Thymus (tissue), 11 donors: ENCODE measurements around the gene GPRC5C. TPM values are rescaled to one million over a fixed set of nuclear protein-coding genes. Genes with fewer than 3 reads are reported as not detected.

Experiments used
- DNase-seq, 9 donors: peaks; one replicate each; pipeline ENCODE4 v3.0.0-alpha.2; 2013; ENCODE audit warnings: low spot score in 9 of 9, low read depth in 6 of 9, missing footprints in 1 of 9
- H3K27ac ChIP-seq, 2 donors: one replicate each; pipeline ENCODE4 v1.5.1; 2013; ENCODE audit warnings: control low read depth in 1 of 2, low read depth in 1 of 2, low read length in 1 of 2, mild to moderate bottlenecking in 1 of 2, moderate library complexity in 1 of 2
- H3K27me3 ChIP-seq, 2 donors: one replicate each; pipeline ENCODE4 v1.5.1; 2013; ENCODE audit warnings: low read length in 1 of 2; ENCODE audit not compliant: control insufficient read depth in 2 of 2, insufficient read depth in 1 of 2
- H3K36me3 ChIP-seq, 2 donors: one replicate each; pipeline ENCODE4 v1.5.1; 2013; ENCODE audit warnings: low read length in 1 of 2, mild to moderate bottlenecking in 1 of 2, moderate library complexity in 1 of 2; ENCODE audit not compliant: control insufficient read depth in 2 of 2, insufficient read depth in 2 of 2
- H3K4me1 ChIP-seq, 2 donors: one replicate each; pipeline ENCODE4 v1.5.1; 2013; ENCODE audit warnings: low read length in 2 of 2; ENCODE audit not compliant: control insufficient read depth in 2 of 2, insufficient read depth in 2 of 2
- H3K4me3 ChIP-seq, 2 donors: one replicate each; pipeline ENCODE4 v1.5.1; 2013; ENCODE audit warnings: low read length in 2 of 2, control low read depth in 1 of 2, mild to moderate bottlenecking in 1 of 2
- H3K9me3 ChIP-seq, 2 donors: one replicate each; pipeline ENCODE4 v1.5.1; 2013; ENCODE audit warnings: low read length in 1 of 2, mild to moderate bottlenecking in 1 of 2; ENCODE audit not compliant: control insufficient read depth in 2 of 2, insufficient read depth in 1 of 2
- WGBS: extraction: QIAGEN DNeasy Blood & Tissue Kit; methylation state at CpG from one replicate; pipeline ENCODE4 v1.1.7; 2013; 5-methylcytosine and 5-hydroxymethylcytosine counted together
- polyA plus RNA-seq: library from polyadenylated mRNA; stranded (reverse); fragments of 200-250 nt; gene quantifications from one replicate; pipeline ENCODE4 v1.2.3, GENCODE V29; 2013
- total RNA-seq: library from RNA; stranded (reverse); fragments of 120-200 nt; gene quantifications from one replicate; pipeline ENCODE4 v1.2.4, GENCODE V29; 2013
- donor health status: healthy.

Gene GPRC5C
- total and polyA plus RNA-seq, 2 donors = 11.5 to 14.3 TPM

DNA sequence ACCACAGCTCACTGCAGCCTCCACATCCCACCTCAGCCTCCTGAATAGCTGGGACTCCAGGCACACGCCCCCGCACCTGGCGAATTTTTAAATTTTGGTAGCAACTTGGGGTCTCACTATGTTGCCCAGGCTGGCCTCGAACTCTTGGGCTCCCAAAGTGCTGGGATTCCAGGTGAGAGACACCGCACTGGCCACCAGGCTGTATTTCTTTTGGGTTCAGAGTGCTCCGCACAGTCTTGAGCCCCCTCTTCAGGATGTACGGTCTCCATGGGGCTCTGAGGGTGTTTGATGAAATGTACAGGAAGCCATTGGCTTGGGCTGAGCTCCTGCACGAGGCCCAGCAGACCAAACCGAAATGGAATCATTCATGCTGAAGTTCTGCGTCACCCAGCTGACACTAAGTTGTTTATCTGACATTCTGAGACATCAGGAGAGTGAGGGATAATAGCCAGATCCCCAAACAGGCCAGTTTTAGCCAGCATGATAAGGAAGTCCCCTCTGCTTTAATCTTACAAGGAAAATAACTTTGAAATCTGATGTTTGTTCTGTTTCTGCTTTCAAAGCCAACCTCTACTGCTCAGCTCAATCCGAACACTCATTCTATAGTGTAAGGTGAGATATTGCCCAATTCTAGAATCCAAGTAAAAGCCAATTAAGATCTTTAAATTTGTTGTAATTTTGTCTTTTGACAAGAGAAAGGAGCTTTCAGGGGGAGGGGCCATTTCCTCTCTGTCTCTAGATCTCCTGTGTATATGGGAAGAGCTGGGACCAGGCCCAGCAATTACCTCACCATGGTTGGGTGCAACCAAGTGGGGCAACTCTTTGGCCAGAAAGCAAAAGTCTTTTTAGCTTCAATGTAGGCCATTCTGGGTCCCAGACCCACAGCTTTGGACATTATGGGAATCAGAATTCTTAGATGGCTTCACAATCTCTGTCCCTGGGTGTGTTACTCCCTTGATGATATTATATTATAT, 40.9 kb upstream of the GPRC5C start:
- Histone ChIP-seq H3K27me3 (no peaks in the 10 kb centered on the region), H3K36me3 (no peaks in the 10 kb centered on the region), H3K4me3 (no peak overlapping the region), H3K27ac (no peak overlapping the region), H3K4me1 (peaks cover 0 to 66% of the 10 kb centered on the region in 2 donors), H3K9me3 (no peaks in the 10 kb centered on the region)
- no peak for DNase-seq
- WGBS = 94% methylated on average over 11 of the region's 11 CpGs

GRCh38 chr17:74391771-74392170, 40.1 kb upstream of the GPRC5C start:
- 45% methylated on average over 5 of the region's 5 CpGs for WGBS
- no peak for DNase-seq
- H3K36me3 ChIP-seq = no peaks in the 10 kb centered on the region

DNA sequence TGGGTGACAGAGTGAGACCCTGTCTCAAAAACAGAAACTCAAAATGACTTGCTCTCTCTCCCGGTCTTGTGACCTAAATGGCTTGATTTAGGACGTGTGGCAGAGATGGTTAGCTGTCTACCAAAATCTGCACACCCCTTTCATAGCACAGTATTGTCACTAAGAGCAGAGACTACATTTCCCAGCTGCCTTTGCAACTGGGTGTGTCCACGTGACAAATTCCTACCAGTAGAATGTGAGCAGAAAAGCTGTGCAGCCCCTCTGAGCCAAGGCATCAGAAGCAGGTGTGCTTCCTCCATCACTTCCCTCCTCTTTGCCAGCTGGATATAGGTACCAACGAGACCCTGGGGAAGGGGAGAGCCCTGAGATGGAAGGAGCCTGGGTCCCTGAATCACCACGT, 39.0 kb upstream of the GPRC5C start:
- 87% methylated on average over 5 of the region's 5 CpGs for WGBS
- peak in 3 of 9 donors; percentile 40 to 62 (median 44) for DNase-seq
- Histone ChIP-seq H3K36me3 (no peaks in the 10 kb centered on the region), H3K4me3 (no peak overlapping the region), H3K27ac (no peak overlapping the region), H3K4me1 (peaks cover 0 to 59% of the 10 kb centered on the region in 2 donors), H3K27me3 (no peaks in the 10 kb centered on the region), H3K9me3 (no peaks in the 10 kb centered on the region)

More at GRCh38 chr17:74391771-74392170, 40.1 kb upstream of the GPRC5C start:
- H3K27ac ChIP-seq = no peak overlapping the region
- H3K9me3 ChIP-seq = no peaks in the 10 kb centered on the region
- H3K4me3 ChIP-seq = no peak overlapping the region
- H3K27me3 ChIP-seq = no peaks in the 10 kb centered on the region
- peaks cover 0 to 66% of the 10 kb centered on the region in 2 donors for H3K4me1 ChIP-seq

DNA sequence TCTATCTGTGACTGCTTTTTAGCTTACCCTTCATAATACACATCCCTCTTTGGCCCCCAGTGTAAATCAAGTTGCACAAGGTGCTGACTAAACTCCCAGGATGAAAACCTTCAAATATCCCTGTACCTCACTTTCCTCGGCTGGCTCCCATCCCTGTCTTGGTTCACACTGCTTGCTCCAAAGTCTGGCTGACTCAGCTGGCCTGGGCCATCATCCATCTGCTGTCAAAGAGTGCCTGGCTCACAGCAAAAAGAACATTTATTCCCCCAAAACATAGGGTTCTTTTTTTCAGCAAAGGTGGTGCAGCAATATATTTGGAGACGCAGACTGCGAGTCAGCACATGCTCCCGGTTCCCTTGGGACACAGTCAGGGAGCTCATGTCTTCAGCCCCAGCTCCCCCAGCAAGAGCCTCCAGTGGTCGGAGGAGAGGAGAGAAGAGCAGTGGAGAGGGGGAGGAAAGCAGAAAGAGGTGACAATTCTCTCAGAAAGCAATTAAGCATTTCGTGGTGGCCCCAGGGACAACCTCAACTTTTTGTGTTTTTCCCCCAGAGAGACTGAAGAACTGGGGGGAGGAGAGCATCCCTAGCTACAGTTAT, 38.4 kb upstream of the GPRC5C start:
- Histone ChIP-seq H3K27me3 (no peaks in the 10 kb centered on the region), H3K4me1 (peaks cover 0 to 53% of the 10 kb centered on the region in 2 donors), H3K27ac (no peak overlapping the region), H3K4me3 (no peak overlapping the region), H3K36me3 (no peaks in the 10 kb centered on the region), H3K9me3 (no peaks in the 10 kb centered on the region)
- 91% methylated on average over 6 of the region's 6 CpGs for WGBS
- DNase-seq = no peak

DNA sequence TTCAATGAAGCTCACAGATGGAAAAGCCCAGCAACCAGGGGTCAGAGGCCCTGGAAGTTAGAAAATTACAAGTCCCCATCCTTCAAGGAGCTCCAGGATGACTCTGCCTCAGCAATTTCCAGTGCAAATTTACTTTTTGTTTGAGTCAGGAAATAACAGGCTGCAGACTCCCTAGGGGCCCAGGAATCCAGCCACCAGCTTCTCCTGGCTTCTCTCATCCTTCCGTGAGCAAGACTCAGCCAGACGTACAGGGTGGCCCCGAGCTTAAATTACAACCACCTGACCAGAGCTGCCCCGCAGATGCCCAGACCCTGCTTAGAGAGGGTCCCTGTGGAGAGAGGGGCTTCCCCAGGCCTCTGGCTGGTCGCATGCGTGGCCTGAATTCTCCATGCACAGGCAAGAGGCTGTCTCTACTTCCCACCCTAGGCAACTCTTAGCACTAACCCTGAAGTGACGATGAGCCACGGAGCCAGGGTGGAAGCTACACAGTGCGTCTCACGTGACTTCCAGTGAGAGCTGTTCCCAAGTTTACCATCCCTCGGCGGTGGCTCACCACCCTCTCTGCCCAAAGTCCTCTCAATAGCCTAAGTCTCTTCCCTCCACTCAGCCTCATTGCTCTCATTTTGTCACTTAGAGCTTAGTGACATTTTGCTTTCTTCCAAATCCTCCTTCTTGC, 37.5 kb upstream of the GPRC5C start:
- peaks cover 0 to 43% of the 10 kb centered on the region in 2 donors for H3K4me1 ChIP-seq
- no peaks in the 10 kb centered on the region for H3K27me3 ChIP-seq
- no peaks in the 10 kb centered on the region for H3K36me3 ChIP-seq
- no peak for DNase-seq
- H3K9me3 ChIP-seq = no peaks in the 10 kb centered on the region
- WGBS = 94% methylated on average over 12 of the region's 12 CpGs
- peak overlapping the region in 1 of 2 donors; percentile 8 for H3K27ac ChIP-seq
- H3K4me3 ChIP-seq = no peak overlapping the region

DNA sequence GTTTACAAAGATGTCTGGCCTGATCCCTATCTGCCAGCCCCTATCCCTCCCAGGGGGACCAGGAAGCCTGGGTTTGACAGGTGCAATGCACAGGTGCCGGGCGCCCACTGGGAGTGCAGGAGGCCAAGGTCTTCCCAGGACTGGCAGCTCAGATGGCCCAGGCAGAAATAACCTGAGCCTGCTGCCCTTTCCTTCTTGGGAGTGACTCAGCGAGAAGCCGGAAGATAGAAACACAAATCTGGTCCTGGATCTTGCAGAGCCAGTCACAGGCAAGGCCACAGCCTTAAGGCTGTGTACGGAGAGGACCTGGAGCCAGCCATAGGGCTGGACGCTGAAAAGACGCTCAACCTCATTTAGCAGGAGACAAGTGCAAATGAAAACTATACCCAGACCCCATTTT, 36.9 kb upstream of the GPRC5C start:
- peaks cover 0 to 39% of the 10 kb centered on the region in 2 donors for H3K4me1 ChIP-seq
- no peaks in the 10 kb centered on the region for H3K27me3 ChIP-seq
- no peaks in the 10 kb centered on the region for H3K36me3 ChIP-seq
- no peak overlapping the region for H3K27ac ChIP-seq
- H3K4me3 ChIP-seq = no peak overlapping the region
- 96% methylated on average over 7 of the region's 7 CpGs for WGBS
- no peak for DNase-seq
- no peaks in the 10 kb centered on the region for H3K9me3 ChIP-seq

DNA sequence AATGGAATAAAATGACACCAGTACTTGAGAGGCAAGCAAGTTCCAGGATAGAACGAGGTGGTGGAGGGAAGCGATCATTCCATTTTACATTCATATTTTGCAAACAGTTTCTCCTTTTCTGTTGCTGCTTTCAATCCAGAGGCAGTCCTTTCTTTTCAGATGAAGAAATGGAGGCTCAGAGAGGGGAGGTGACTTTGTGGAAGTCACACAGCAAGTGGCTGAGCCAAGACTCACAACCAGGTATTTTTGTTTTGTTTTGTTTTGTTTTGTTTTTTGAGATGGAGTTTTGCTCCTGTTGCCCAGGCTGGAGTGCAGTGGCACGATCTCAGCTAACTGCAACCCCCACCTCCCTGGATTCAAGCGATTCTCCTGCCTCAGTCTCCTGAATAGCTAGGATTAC, 35.3 kb upstream of the GPRC5C start:
- WGBS = 94% methylated on average over 4 of the region's 4 CpGs
- no peak overlapping the region for H3K27ac ChIP-seq
- no peak overlapping the region for H3K4me3 ChIP-seq
- DNase-seq = no peak
- H3K36me3 ChIP-seq = no peaks in the 10 kb centered on the region
- H3K4me1 ChIP-seq = peaks cover 0 to 27% of the 10 kb centered on the region in 2 donors
- no peaks in the 10 kb centered on the region for H3K9me3 ChIP-seq
- no peaks in the 10 kb centered on the region for H3K27me3 ChIP-seq

DNA sequence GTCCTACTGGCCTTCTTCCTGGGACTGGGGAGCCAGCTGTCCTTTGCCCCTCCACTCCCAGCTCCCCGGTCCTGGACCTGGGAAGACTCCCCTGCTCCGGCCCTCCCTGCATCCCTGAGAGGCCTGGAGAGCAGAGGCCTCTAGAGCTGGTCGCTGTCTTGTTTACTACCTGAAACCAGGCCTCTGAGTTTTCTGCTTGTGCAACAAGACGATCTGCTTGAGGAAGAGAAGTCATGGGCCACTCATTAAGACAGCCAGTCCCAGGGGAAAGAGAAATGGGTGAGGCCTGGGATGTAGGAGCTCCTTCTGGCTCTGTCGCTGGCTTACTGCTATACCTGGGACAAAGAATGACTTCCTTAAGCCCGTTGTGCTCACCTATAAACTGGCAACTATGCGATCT, 29.8 kb upstream of the GPRC5C start:
- no peak overlapping the region for H3K27ac ChIP-seq
- no peak for DNase-seq
- no peaks in the 10 kb centered on the region for H3K9me3 ChIP-seq
- no peak overlapping the region for H3K4me3 ChIP-seq
- H3K4me1 ChIP-seq = peaks cover 0 to 3% of the 10 kb centered on the region in 2 donors
- 97% methylated on average over 7 of the region's 7 CpGs for WGBS
- no peaks in the 10 kb centered on the region for H3K27me3 ChIP-seq
- no peaks in the 10 kb centered on the region for H3K36me3 ChIP-seq
